RCC 7860 (cell line): ENCODE data around the gene CNTNAP2.

Experiments used
- DNase-seq: peaks from one replicate; pipeline ENCODE4 v3.0.0-alpha.2; 2015; ENCODE audit warnings: low spot score
- FAIRE-seq: peaks from 2 replicates; lab custom pipeline; 2012; peaks lifted over from hg19 to GRCh38; lab: Jason Lieb, UNC

CNTNAP2 gene

GRCh38 chr7:148201992-148202391, 2085.4 kb downstream of the CNTNAP2 start:
- FAIRE-seq (no peak), DNase-seq (no peak)

GRCh38 chr7:148204639-148205304, 2088.2 kb downstream of the CNTNAP2 start:
- DNase-seq (no peak), FAIRE-seq (no peak)

- DNase-seq (no peak), FAIRE-seq (no peak)
These were observed 2093.1 kb downstream of the CNTNAP2 start for GRCh38 chr7:148209643-148210190.

- no peak for DNase-seq
- no peak for FAIRE-seq
These were observed 2094.3 kb downstream of the CNTNAP2 start for GRCh38 chr7:148210804-148211325.

GRCh38 chr7:148211740-148212151, 2095.1 kb downstream of the CNTNAP2 start:
- no peak for FAIRE-seq

GRCh38 chr7:148212731-148213130, 2096.1 kb downstream of the CNTNAP2 start:
- DNase-seq: no peak
- FAIRE-seq: no peak

More at GRCh38 chr7:148211740-148212151, 2095.1 kb downstream of the CNTNAP2 start:
- no peak for DNase-seq

GRCh38 chr7:148214101-148214500, 2097.5 kb downstream of the CNTNAP2 start:
- FAIRE-seq (no peak), DNase-seq (no peak)

- DNase-seq: no peak
- no peak for FAIRE-seq
These were observed 2102.0 kb downstream of the CNTNAP2 start for GRCh38 chr7:148218603-148219002.

- no peak for FAIRE-seq
- DNase-seq: no peak
These were observed 2106.1 kb downstream of the CNTNAP2 start for GRCh38 chr7:148222721-148223120.

- FAIRE-seq (no peak), DNase-seq (no peak)
These were observed 2106.6 kb downstream of the CNTNAP2 start for GRCh38 chr7:148223160-148223559.

- FAIRE-seq: no peak
- DNase-seq: no peak
These were observed 2107.1 kb downstream of the CNTNAP2 start for GRCh38 chr7:148223738-148224137.

- DNase-seq: no peak
- no peak for FAIRE-seq
These were observed 2113.7 kb downstream of the CNTNAP2 start for GRCh38 chr7:148230296-148230695.

- FAIRE-seq (no peak), DNase-seq (no peak)
These were observed 2114.3 kb downstream of the CNTNAP2 start for GRCh38 chr7:148230883-148231282.

GRCh38 chr7:148232784-148233183, 2116.2 kb downstream of the CNTNAP2 start:
- DNase-seq (no peak), FAIRE-seq (no peak)

- FAIRE-seq: no peak
- DNase-seq: no peak
These were observed 2118.1 kb downstream of the CNTNAP2 start for GRCh38 chr7:148234715-148235114.

- FAIRE-seq (no peak), DNase-seq (no peak)
These were observed 2122.2 kb downstream of the CNTNAP2 start for GRCh38 chr7:148238761-148239325.

- FAIRE-seq: no peak
- DNase-seq: no peak
These were observed 2125.2 kb downstream of the CNTNAP2 start for GRCh38 chr7:148241700-148242293.

GRCh38 chr7:148242294-148242821, 2125.8 kb downstream of the CNTNAP2 start:
- DNase-seq (peak; percentile 29), FAIRE-seq (peak; percentile 30)

- FAIRE-seq (no peak), DNase-seq (no peak)
These were observed 2128.8 kb downstream of the CNTNAP2 start for GRCh38 chr7:148245381-148245780.

- FAIRE-seq (no peak), DNase-seq (no peak)
These were observed 2137.0 kb downstream of the CNTNAP2 start for GRCh38 chr7:148253629-148254028.

GRCh38 chr7:148255333-148255732, 2138.7 kb downstream of the CNTNAP2 start:
- FAIRE-seq (peak; percentile 71), DNase-seq (peak; percentile 14)
